Cardiac ventricle fibroblast (primary cell): Measurements from ENCODE around the gene TRAPPC1. TPM values are rescaled to one million over a fixed set of nuclear protein-coding genes. Genes with fewer than 3 reads are reported as not detected.

Source experiments
- total RNA-seq: library from RNA; depleted of rRNA; stranded (reverse); fragments of >200 nt; gene quantifications from 2 replicates; pipeline ENCODE4 v1.2.3, GENCODE V29; 2015

TRAPPC1 gene, protein sequence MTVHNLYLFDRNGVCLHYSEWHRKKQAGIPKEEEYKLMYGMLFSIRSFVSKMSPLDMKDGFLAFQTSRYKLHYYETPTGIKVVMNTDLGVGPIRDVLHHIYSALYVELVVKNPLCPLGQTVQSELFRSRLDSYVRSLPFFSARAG
- 48.2 and 48.4 TPM in 2 replicates for total RNA-seq

DNA sequence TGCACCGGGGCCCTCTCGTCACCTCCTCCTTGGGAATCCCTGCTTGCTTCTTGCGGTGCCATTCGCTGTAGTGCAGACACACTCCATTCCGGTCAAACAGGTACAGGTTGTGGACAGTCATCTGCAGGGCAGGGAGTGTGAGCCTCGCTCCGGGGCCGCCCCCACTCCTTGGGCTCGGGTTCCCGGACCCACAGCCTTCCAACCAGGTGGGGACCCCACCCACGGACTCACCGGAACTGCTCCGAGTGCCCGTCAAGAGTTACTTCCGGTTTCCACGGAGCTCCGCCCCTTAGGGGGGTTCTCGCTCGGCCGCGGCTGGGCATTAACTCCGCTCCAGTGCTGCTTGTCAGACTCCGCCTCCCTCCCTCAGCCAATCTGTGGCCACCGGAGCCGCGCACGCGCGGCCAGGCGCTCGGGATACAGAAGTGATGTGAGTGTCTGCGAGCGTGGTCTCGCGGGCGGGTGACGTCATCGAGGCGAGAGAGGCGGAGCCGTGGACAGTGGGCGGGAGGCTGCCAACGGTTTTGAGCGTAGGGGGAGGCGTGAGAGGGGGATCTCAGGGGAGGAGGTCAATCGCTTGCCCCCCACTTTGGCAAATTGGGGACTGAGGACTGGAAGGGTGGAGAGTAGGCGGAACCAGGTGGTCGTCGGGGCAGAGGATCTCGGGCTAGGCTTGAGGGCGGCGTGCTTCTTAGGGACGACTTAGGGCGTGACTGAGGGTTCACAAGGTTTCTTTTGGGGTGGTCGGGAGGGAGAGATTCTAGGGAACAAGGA is at the start of gene TRAPPC1, which contains the start of gene CNTROB:
Gene TRAPPC1 (minus strand): TSS at position 238 of the 774 bp plus-strand sequence. CDS start 117 bp downstream, at position 121.
Gene CNTROB (plus strand): TSS at position 498 of the 774 bp plus-strand sequence. CDS start 874 bp downstream, outside the sequence.

DNA sequence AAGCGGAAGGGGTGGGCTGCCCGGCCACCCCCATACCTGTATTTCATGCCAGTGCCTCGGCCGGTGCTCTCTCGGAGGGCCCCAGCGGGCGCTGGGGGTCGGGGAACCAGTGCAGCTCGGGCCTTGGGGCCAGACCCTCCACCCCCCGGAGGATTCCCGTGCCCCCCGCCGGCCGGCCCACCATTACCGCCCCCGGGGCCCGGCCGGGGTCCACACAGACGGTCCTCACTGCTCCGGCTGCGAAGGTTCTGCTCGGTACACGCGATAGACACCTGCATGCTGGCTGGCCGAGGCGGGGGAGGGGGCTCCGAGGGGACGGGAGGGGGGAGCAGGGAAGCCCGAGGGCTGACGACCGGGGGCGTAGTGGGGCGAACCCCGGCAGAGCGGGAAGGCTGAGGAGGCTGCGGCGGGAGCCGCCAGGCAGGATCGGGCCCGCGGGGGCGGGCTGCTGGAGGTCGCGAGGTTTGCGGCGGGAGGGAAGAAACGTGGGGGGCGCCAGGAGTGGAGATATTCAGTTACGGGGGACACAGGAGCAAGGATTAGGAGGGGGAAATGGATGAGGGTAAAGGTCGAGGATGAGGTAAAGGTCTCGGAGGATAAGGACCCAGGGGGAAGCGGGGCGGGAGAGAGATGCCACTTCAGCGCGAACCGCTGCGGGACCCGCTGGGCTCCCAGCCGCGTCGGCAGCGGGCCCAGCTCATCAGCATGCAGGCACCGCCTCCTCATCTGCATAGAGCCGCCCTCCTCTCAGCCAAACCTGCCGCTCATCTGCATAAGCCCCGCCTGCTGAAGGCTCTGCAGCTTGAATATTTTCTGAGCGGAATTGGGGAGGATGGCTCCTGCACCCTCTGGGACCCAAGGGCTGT is 2.4 kb downstream of the TRAPPC1 start, which contains the start of gene KCNAB3:
Gene KCNAB3 (minus strand): TSS at position 699 of the 866 bp plus-strand sequence. CDS start 421 bp downstream, at position 278.

DNA sequence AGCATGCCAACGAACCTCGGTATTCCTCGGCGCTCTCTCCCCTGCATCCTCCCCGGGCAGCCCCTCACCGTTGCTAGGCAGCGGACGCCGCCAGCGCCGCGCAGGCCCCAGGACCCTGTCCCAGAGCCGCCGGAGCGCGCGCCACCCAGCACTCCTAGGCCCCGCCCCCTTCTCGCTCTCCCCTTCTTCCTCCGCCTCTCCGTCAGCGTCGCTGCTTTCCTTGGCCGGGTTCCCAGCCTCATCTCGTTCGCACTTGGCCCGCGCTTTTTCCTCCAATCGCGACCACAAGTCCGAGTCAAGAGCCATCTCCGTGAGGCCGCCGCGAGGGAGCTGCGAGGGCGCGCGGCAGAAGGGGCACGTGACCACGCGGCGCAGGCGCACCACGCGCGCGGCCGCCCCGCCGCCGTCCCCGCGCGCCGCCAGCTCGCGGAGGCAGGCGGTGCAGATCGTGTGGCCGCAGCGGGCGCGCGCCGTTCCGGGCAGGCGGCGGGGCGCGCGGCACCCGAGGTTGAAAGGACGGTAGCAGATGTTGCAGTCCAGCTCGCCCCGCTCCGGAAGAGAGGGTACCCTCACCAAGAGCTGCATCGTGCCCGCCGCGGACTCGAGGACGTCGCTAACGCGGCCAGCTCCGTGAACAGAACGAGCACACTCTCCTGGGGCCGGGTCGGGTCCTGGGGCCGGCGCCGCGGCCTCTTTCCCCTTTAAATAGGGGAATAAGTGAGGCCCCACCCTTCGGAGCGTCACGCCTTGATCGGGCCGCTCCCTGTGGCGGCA is 15.9 kb downstream of the TRAPPC1 start, which contains the start of gene RNF227:
Gene RNF227 (minus strand): TSS at position 679 of the 774 bp plus-strand sequence. CDS start 94 bp downstream, at position 585.

DNA sequence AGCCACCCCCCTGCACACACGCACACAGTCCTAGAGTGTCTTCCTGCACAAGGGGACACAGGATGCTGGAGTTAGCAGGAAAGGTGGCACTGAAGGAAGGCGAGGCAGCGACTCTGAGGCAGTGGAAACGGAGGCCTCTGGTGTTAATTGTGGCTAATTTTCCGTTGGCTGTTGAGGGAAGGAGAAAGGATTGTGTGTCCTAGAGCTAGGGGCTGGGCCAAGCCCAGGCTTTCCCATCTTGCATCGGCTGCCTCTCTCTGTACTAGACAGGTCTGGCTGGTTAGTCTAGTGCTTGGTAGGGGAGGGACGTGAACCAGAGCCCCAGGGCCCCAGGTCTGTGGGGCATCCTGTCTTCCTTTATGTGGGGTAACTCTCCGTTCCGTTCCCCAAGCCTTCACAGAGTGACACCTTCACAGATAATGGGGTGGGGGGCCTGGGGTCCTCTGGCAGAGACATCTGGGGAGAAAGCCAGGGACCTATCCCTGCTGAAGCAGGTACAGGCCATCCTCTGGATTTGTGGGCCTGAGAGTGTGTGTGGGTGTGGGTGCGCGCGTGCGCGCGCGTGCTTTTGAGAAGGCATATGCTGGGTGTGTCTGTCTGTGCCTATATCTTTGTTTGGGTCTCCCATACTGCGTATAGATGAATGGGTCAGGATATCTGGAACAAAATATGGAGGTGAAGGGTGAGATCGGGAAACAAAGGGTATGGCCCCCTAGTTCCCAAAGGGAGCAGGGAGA is 43.4 kb downstream of the TRAPPC1 start, which contains the start of gene CHD3:
Gene CHD3 (plus strand): TSS at position 606 of the 737 bp plus-strand sequence. CDS start 212 bp downstream, outside the sequence.

Other genes starting within 250 kb of the TRAPPC1 start
- 33.1 and 47.9 TPM in 2 replicates for gene TP53, start 244.5 kb downstream of the TRAPPC1 start, total RNA-seq
- gene WRAP53, start 243.5 kb downstream of the TRAPPC1 start, total RNA-seq, result 4.1 and 4.9 TPM in 2 replicates
- 7.0 and 8.4 TPM in 2 replicates for gene EFNB3, start 226.7 kb downstream of the TRAPPC1 start, total RNA-seq
- gene DNAH2, start 214.2 kb downstream of the TRAPPC1 start, total RNA-seq, result 1.2 TPM in 2 replicates
- 8.2 and 9.7 TPM in 2 replicates for gene KDM6B, start 97.7 kb downstream of the TRAPPC1 start, total RNA-seq
- gene TMEM88, start 76.9 kb downstream of the TRAPPC1 start, total RNA-seq, result 1.5 TPM in 1 of 2 replicates, not detected in the other
- gene NAA38, start 74.4 kb downstream of the TRAPPC1 start, total RNA-seq, result 52.0 and 64.5 TPM in 2 replicates
- 7.6 and 8.1 TPM in 2 replicates for gene CYB5D1, start 73.9 kb downstream of the TRAPPC1 start, total RNA-seq
- gene CHD3, start 43.2 kb downstream of the TRAPPC1 start, total RNA-seq, result 56.3 and 66.2 TPM in 2 replicates
- 1.1 and 2.6 TPM in 2 replicates for gene RNF227, start 15.7 kb downstream of the TRAPPC1 start, total RNA-seq
- gene KCNAB3, start 2.1 kb downstream of the TRAPPC1 start, total RNA-seq, result 0.44 and 1.9 TPM in 2 replicates
- 9.9 and 12.3 TPM in 2 replicates for gene CNTROB, start 260 bp upstream of the TRAPPC1 start, total RNA-seq
- gene GUCY2D, start 70.7 kb upstream of the TRAPPC1 start, total RNA-seq, result not detected in 2 replicates
- gene ALOX15B, start 107.1 kb upstream of the TRAPPC1 start, total RNA-seq, result 0.50 and 0.83 TPM in 2 replicates
- gene ALOX12B, start 155.8 kb upstream of the TRAPPC1 start, total RNA-seq, result not detected in 2 replicates
- gene ALOXE3, start 186.6 kb upstream of the TRAPPC1 start, total RNA-seq, result not detected in 2 replicates
- not detected in 2 replicates for gene HES7, start 192.2 kb upstream of the TRAPPC1 start, total RNA-seq
- gene PER1, start 220.5 kb upstream of the TRAPPC1 start, total RNA-seq, result 36.7 and 48.5 TPM in 2 replicates
- gene VAMP2, start 231.0 kb upstream of the TRAPPC1 start, total RNA-seq, result 5.6 and 7.8 TPM in 2 replicates
- gene TMEM107, start 244.4 kb upstream of the TRAPPC1 start, total RNA-seq, result 12.4 and 22.3 TPM in 2 replicates